ENCODE results near the gene CACNG1. TPM values are rescaled to one million over a fixed set of nuclear protein-coding genes. Genes with fewer than 3 reads are reported as not detected.
A peak's percentile ranks its signal among the peaks of the same experiment; 100 is the strongest.

Gene CACNG1
- total RNA-seq, 1 experiment from 2014 or later: not detected

DNA sequence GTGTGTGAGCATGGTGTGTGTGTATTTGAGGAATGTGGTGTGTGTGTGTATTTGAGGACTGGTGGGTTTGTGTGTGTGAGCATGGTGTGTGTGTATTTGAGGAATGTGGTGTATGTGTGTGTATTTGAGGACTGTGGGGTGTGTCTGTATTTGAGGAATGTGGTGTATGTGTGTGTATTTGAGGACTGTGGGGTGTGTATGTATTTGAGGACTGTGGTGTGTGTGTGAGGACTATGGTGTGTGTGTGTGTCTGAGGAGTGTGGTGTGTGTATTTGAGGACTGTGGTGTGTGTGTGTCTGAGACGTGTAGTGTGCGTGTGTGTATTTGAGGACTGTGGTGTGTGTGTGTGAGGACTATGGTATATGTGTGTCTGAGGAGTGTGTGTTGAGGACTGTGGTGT is 18.0 kb upstream of the CACNG1 start:
- H4K5ac ChIP-seq (ENCODE audit: insufficient read length, low read depth, low read length): no peak overlapping the region
- peak overlapping the region; percentile 71 for H4K8ac ChIP-seq (replicated peaks; ENCODE audit: insufficient read length, low read depth, low read length)
- H2BK120ac ChIP-seq (ENCODE audit: low read depth, low read length, poor library complexity, severe bottlenecking): no peak overlapping the region
- H2BK12ac ChIP-seq (ENCODE audit: insufficient read length, low read depth, low read length): no peak overlapping the region
- H2BK5ac ChIP-seq (ENCODE audit: insufficient read length, low read length): no peak overlapping the region
- WGBS (ENCODE audit: extremely low coverage, insufficient read length, low lambda C conversion rate): no CpG with 5 or more reads among the region's 2 CpGs
- no peaks in the 10 kb centered on the region for H3K4me1 Mint-ChIP-seq
- no peaks in the 10 kb centered on the region for H3K79me2 ChIP-seq (ENCODE audit: insufficient read depth, low read length)
- H3K4me3 Mint-ChIP-seq: no peak overlapping the region
- no peak overlapping the region for H2BK20ac ChIP-seq (ENCODE audit: low read depth, low read length, poor library complexity, severe bottlenecking)
- H3K79me1 ChIP-seq (ENCODE audit: insufficient read depth, low read depth, low read length, poor library complexity, severe bottlenecking): no peaks in the 10 kb centered on the region
- peak overlapping the region; percentile 67 for H3K14ac ChIP-seq (ENCODE audit: insufficient read depth, low read length)
- no peak overlapping the region for H3T11ph ChIP-seq (ENCODE audit: low read length)
- H3K56ac ChIP-seq (ENCODE audit: insufficient read length, low read depth, low read length): no peak overlapping the region
- TF ChIP-seq, protein P1, sequence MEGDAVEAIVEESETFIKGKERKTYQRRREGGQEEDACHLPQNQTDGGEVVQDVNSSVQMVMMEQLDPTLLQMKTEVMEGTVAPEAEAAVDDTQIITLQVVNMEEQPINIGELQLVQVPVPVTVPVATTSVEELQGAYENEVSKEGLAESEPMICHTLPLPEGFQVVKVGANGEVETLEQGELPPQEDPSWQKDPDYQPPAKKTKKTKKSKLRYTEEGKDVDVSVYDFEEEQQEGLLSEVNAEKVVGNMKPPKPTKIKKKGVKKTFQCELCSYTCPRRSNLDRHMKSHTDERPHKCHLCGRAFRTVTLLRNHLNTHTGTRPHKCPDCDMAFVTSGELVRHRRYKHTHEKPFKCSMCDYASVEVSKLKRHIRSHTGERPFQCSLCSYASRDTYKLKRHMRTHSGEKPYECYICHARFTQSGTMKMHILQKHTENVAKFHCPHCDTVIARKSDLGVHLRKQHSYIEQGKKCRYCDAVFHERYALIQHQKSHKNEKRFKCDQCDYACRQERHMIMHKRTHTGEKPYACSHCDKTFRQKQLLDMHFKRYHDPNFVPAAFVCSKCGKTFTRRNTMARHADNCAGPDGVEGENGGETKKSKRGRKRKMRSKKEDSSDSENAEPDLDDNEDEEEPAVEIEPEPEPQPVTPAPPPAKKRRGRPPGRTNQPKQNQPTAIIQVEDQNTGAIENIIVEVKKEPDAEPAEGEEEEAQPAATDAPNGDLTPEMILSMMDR (conservative IDR thresholded peaks at IDR 0.05): no peak
- no peak overlapping the region for H3K23ac ChIP-seq (ENCODE audit: insufficient read length, low read depth, low read length)
- no peak overlapping the region for H3K9ac ChIP-seq (ENCODE audit: extremely low read depth, insufficient read length, low read length)
- no peaks in the 10 kb centered on the region for H3K27me3 ChIP-seq (ENCODE audit: insufficient read depth, low read length)
- H3K9me3 ChIP-seq (ENCODE audit: control insufficient read depth, low read depth, low read length): no peaks in the 10 kb centered on the region
- H3K36me3 Mint-ChIP-seq (ENCODE audit: insufficient read depth in 1 of 3, low read depth in 3 of 3): no peaks in the 10 kb centered on the region
- no peak overlapping the region for H3K4ac ChIP-seq (ENCODE audit: low read depth, low read length)
- no peak overlapping the region for H2AFZ ChIP-seq (ENCODE audit: low read length)
- H4K91ac ChIP-seq (ENCODE audit: insufficient read length, low read depth, low read length): no peak overlapping the region
- H4K20me1 ChIP-seq (ENCODE audit: control insufficient read depth, insufficient read depth, insufficient read length): no peaks in the 10 kb centered on the region
- H3K27me3 Mint-ChIP-seq (ENCODE audit: low read depth): no peaks in the 10 kb centered on the region
- no peak overlapping the region for H3K18ac ChIP-seq (ENCODE audit: insufficient read length, low read depth, low read length)
- H3K27ac ChIP-seq (ENCODE audit: insufficient read length, low read depth, low read length): no peak overlapping the region
- no peaks in the 10 kb centered on the region for H3K9me3 Mint-ChIP-seq
- H3K4me1 ChIP-seq (ENCODE audit: insufficient read depth, low read length): no peaks in the 10 kb centered on the region
- H3K4me2 ChIP-seq (ENCODE audit: insufficient read depth, insufficient read length, low read length): no peak overlapping the region
- H3K23me2 ChIP-seq (ENCODE audit: insufficient read length, low read depth, low read length, poor library complexity, severe bottlenecking): no peaks in the 10 kb centered on the region
- DNase-seq: no peak
- H3K27ac Mint-ChIP-seq: no peak overlapping the region
- H2AK5ac ChIP-seq (ENCODE audit: insufficient read length, low read length): no peak overlapping the region
- H2BK15ac ChIP-seq (ENCODE audit: low read depth, low read length): no peak overlapping the region

All from H9 (cell line).